A549 (cell line): ENCODE results near the gene GNAS-AS1. TPM values are rescaled to one million over a fixed set of nuclear protein-coding genes. Genes with fewer than 3 reads are reported as not detected.

Experiments used
- ATAC-seq, 2 experiments: fragments of 200-7000 bp in 1 of 2; fragments of >200 bp in 1 of 2; cut with Nextera tagmentation in 1 of 2; cut with Tn5 transposase in 1 of 2; 3 replicates each; pipeline versions ENCODE4 v1.8.0 to v1.9.1; 2018 to 2020; ENCODE audit warnings: mild to moderate bottlenecking in 1 of 2, moderate library complexity in 1 of 2
- CTCF ChIA-PET: fragments of 300-600 bp; sonication (Branson Sonifier 250); formaldehyde crosslinking; extraction: SDS; loops from one replicate; lab custom pipeline; 2021; ENCODE audit warnings: antibody characterized with exemption, inconsistent platforms; lab: Yijun Ruan, JAX
- POLR2A ChIA-PET: fragments of 350-600 bp; formaldehyde crosslinking; extraction: SDS; loops from one replicate; lab custom pipeline; 2021; ENCODE audit warnings: antibody characterized with exemption, inconsistent platforms; lab: Yijun Ruan, JAX
- DNase-seq, 2 experiments: peaks; one replicate each; pipeline versions ENCODE4 v3.0.0 to v3.0.0-alpha.2; 2011 to 2016; ENCODE audit warnings: low read depth in 1 of 2, low spot score in 1 of 2
- FAIRE-seq: peaks from 2 replicates; lab custom pipeline; 2011; peaks lifted over from hg19 to GRCh38; lab: Jason Lieb, UNC
- H3K27ac ChIP-seq, 2 experiments: fragments of >200 bp; sonication (Bioruptor Twin); formaldehyde crosslinking; 3 replicates each; pipeline ENCODE4 v1.5.1; 2016 to 2017
- H3K4me1 ChIP-seq: fragments of >200 bp; sonication (Bioruptor Twin); formaldehyde crosslinking; 3 replicates; pipeline ENCODE4 v1.6.1; 2016
- H3K4me2 ChIP-seq: fragments of >200 bp; sonication (Bioruptor Twin); formaldehyde crosslinking; 3 replicates; pipeline ENCODE4 v1.6.1; 2016
- H3K4me3 ChIP-seq: fragments of >200 bp; sonication (Bioruptor Twin); formaldehyde crosslinking; 3 replicates; pipeline ENCODE4 v1.5.1; 2016
- H3K9me3 ChIP-seq: fragments of >200 bp; sonication (Bioruptor Twin); formaldehyde crosslinking; 3 replicates; pipeline ENCODE4 v1.6.1; 2016
- ATOH8 ChIP-seq: fragments of 250-450 bp; sonication (Bioruptor Pico); IDR thresholded peaks from 2 replicates; pipeline ENCODE4 v1.5.0; 2020; ENCODE audit warnings: low read depth, mild to moderate bottlenecking, moderate library complexity
- CBX2 ChIP-seq: fragments of 200-600 bp; sonication (generic); IDR thresholded peaks from 2 replicates; pipeline ENCODE4 v1.6.1; 2016; ENCODE audit warnings: low read depth, mild to moderate bottlenecking, borderline replicate concordance
- CBX8 ChIP-seq: fragments of 200-600 bp; sonication (generic); IDR thresholded peaks from 2 replicates; pipeline ENCODE4 v1.6.1; 2016
- CHD4 ChIP-seq: fragments of 200-600 bp; sonication (generic); IDR thresholded peaks from 2 replicates; pipeline ENCODE4 v1.6.1; 2016; ENCODE audit warnings: antibody characterized with exemption, mild to moderate bottlenecking, borderline replicate concordance
- ESRRA ChIP-seq: fragments of 150-350 bp; IDR thresholded peaks from 2 replicates; pipeline ENCODE4 v1.6.1; 2014; ENCODE audit warnings: mild to moderate bottlenecking, low read length, borderline replicate concordance
- GATA3 ChIP-seq: IDR thresholded peaks from 2 replicates; pipeline ENCODE4 v1.6.1; 2012; ENCODE audit warnings: borderline replicate concordance
- JUN ChIP-seq, 2 experiments: fragments of >200 bp; sonication (Bioruptor Twin); formaldehyde crosslinking; IDR thresholded peaks; 2 replicates in 1 of 2; 3 replicates in 1 of 2; pipeline ENCODE4 v1.6.1; 2016 to 2017
- JUNB ChIP-seq: fragments of >200 bp; sonication (Bioruptor Twin); formaldehyde crosslinking; IDR thresholded peaks from 2 replicates; pipeline ENCODE4 v1.6.1; 2016
- MYC ChIP-seq: IDR thresholded peaks from 2 replicates; pipeline ENCODE4 v1.6.1; 2012; ENCODE audit warnings: mild to moderate bottlenecking, inconsistent platforms, low read length, improper control_type of control experiment, borderline replicate concordance
- NR3C1 ChIP-seq: fragments of >200 bp; sonication (Bioruptor Twin); formaldehyde crosslinking; IDR thresholded peaks from 3 replicates; pipeline ENCODE4 v1.6.1; 2017
- POLR2A ChIP-seq: IDR thresholded peaks from 2 replicates; pipeline ENCODE4 v1.6.1; 2012; ENCODE audit warnings: mild to moderate bottlenecking, low read length
- RARB ChIP-seq: fragments of 250-450 bp; sonication (Bioruptor Pico); IDR thresholded peaks from 2 replicates; pipeline ENCODE4 v1.8.0; 2021; ENCODE audit warnings: mild to moderate bottlenecking, moderate library complexity
- RCOR1 ChIP-seq: fragments of 150-350 bp; IDR thresholded peaks from 2 replicates; pipeline ENCODE4 v1.6.1; 2014; ENCODE audit warnings: antibody characterized with exemption, low read length, low read depth
- RNF2 ChIP-seq: fragments of 200-600 bp; sonication (generic); IDR thresholded peaks from 2 replicates; pipeline ENCODE4 v1.6.1; 2016; ENCODE audit warnings: low read depth, mild to moderate bottlenecking, antibody characterized with exemption, moderate library complexity, borderline replicate concordance
- TFCP2L1 ChIP-seq: fragments of 250-450 bp; sonication (Bioruptor Pico); IDR thresholded peaks from 2 replicates; pipeline ENCODE4 v1.5.0; 2021; ENCODE audit warnings: mild to moderate bottlenecking
- TP53 ChIP-seq: fragments of 250-450 bp; sonication (Bioruptor Pico); IDR thresholded peaks from 2 replicates; pipeline ENCODE4 v1.5.0; 2021; ENCODE audit warnings: mild to moderate bottlenecking, moderate library complexity
- WGBS: methylation state at CpG from one replicate; pipeline ENCODE4 v1.1.6; 2017; ENCODE audit errors: missing lambda C conversion rate; 5-methylcytosine and 5-hydroxymethylcytosine counted together
- polyA plus RNA-seq, 4 experiments: library from polyadenylated mRNA; depleted of rRNA in 3 of 4; stranded (reverse); fragments of >200 nt; fragmentation: RNase III in 1 of 4; extraction: RNeasy Plus Mini Kit Qiagen cat#74134 plus additional on column Dnase treatment in 1 of 4; gene quantifications; 2 replicates in 3 of 4; 3 replicates in 1 of 4; pipeline ENCODE4 v1.2.3, GENCODE V29; 2011 to 2017
- TF ChIP-seq, protein P1 (sequence below): fragments of 150-350 bp; IDR thresholded peaks from 2 replicates; pipeline ENCODE4 v1.6.1; 2014; ENCODE audit warnings: low read depth, mild to moderate bottlenecking, low read length
- TF ChIP-seq, protein P2 (sequence below): fragments of >200 bp; sonication (Bioruptor Twin); formaldehyde crosslinking; IDR thresholded peaks from 3 replicates; pipeline ENCODE4 v1.6.1; 2016
- TF ChIP-seq, protein P3 (sequence below): fragments of 250-450 bp; sonication (Bioruptor Pico); IDR thresholded peaks from 2 replicates; pipeline ENCODE4 v1.5.0; 2021; ENCODE audit warnings: mild to moderate bottlenecking, moderate library complexity, borderline replicate concordance

The GNAS-AS1 gene
- polyA plus RNA-seq, 2 of the 4 experiments (the other 2 are of a cell fraction) = not detected

DNA sequence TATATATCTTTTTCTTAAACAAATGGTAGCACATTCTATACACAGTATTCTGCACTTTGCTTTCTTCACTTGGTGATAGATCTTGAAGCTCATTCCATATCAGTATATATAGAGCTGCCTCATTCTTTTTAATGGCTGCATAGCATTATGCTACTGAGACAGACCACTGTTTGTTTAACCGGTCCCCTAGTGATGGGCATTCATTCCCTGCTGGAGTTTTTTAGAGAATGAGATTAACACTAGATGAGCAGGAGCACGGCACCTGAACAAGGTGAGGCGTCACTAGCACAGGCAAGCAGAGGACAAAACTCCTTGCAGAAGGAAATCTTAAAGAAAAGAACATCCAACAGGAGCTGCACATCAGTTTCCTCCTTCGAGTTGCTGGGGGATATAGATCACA is 69.6 kb downstream of the GNAS-AS1 start (continued):
- TF ChIP-seq, protein P1, sequence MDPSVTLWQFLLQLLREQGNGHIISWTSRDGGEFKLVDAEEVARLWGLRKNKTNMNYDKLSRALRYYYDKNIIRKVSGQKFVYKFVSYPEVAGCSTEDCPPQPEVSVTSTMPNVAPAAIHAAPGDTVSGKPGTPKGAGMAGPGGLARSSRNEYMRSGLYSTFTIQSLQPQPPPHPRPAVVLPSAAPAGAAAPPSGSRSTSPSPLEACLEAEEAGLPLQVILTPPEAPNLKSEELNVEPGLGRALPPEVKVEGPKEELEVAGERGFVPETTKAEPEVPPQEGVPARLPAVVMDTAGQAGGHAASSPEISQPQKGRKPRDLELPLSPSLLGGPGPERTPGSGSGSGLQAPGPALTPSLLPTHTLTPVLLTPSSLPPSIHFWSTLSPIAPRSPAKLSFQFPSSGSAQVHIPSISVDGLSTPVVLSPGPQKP = no peak
- TF ChIP-seq RARB (CRISPR knock-in tag) (no peak), TP53 (CRISPR knock-in tag) (no peak), NR3C1 (no peak), JUNB (no peak), JUN (IDR thresholded peaks at IDR 0.05) (no peak), TFCP2L1 (CRISPR knock-in tag) (no peak)

DNA sequence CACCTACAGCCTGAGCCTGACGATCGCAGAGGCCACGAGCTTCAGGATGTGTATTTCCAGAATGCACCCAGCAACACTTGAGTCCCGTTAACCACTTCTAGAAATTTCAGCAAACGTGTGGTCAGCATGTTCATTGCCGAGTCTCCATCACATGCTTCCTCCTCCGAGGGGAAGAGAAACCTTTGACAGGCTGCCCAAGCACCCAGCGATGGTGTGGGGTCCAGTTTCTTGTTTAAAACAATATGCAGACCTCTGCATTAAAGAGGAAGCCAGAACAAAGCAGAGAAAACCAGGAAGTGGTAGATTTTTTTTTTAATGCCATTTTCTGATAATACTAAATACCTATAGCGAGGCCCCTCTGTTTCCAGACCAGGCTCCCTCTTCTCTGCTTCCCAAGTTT is 71.9 kb downstream of the GNAS-AS1 start:
- Histone ChIP-seq H3K4me1 (no peaks in the 10 kb centered on the region), H3K27ac (no peak overlapping the region), H3K4me3 (no peak overlapping the region), H3K4me2 (no peak overlapping the region), H3K9me3 (peaks cover 3% of the 10 kb centered on the region; the same call in 1 of the 3 replicates)
- ChIA-PET POLR2A (no interaction called here), CTCF (interaction anchor here (0.5 kb wide), 1 partner anchor 17 kb away, joined by 3 read pairs; no protein-coding TSS in a partner anchor)
- TF ChIP-seq MYC (no peak), CBX8 (no peak), CBX2 (no peak), ATOH8 (CRISPR knock-in tag) (no peak), RCOR1 (no peak), POLR2A (no peak), GATA3 (no peak), CHD4 (no peak), NR3C1 (no peak), TFCP2L1 (CRISPR knock-in tag) (no peak), ESRRA (no peak)
- TF ChIP-seq, protein P2, sequence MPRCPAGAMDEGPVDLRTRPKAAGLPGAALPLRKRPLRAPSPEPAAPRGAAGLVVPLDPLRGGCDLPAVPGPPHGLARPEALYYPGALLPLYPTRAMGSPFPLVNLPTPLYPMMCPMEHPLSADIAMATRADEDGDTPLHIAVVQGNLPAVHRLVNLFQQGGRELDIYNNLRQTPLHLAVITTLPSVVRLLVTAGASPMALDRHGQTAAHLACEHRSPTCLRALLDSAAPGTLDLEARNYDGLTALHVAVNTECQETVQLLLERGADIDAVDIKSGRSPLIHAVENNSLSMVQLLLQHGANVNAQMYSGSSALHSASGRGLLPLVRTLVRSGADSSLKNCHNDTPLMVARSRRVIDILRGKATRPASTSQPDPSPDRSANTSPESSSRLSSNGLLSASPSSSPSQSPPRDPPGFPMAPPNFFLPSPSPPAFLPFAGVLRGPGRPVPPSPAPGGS = no peak
- TF ChIP-seq, protein P3, sequence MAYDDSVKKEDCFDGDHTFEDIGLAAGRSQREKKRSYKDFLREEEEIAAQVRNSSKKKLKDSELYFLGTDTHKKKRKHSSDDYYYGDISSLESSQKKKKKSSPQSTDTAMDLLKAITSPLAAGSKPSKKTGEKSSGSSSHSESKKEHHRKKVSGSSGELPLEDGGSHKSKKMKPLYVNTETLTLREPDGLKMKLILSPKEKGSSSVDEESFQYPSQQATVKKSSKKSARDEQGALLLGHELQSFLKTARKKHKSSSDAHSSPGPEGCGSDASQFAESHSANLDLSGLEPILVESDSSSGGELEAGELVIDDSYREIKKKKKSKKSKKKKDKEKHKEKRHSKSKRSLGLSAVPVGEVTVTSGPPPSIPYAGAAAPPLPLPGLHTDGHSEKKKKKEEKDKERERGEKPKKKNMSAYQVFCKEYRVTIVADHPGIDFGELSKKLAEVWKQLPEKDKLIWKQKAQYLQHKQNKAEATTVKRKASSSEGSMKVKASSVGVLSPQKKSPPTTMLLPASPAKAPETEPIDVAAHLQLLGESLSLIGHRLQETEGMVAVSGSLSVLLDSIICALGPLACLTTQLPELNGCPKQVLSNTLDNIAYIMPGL = no peak
- WGBS = 31% methylated on average over 9 of the region's 9 CpGs
- DNase-seq (no peak), FAIRE-seq (no peak), ATAC-seq (no peak)

GRCh38 chr20:58777657-58778056 is 73.0 kb downstream of the GNAS-AS1 start:
- DNase-seq (no peak), FAIRE-seq (no peak), ATAC-seq (no peak)
- WGBS = 7% methylated on average over 7 of the region's 7 CpGs
- CTCF ChIA-PET = interaction anchor here (1.5 to 1.7 kb wide), 2 partner anchors 10 to 11 kb away, joined by 4 read pairs; no protein-coding TSS in a partner anchor
- no peak overlapping the region for H3K4me2 ChIP-seq
- POLR2A ChIA-PET = no interaction called here
- TF ChIP-seq RNF2 = no peak
- H3K4me3 ChIP-seq = no peak overlapping the region
- no peak overlapping the region for H3K27ac ChIP-seq
- peaks cover 3% of the 10 kb centered on the region; the same call in 1 of the 3 replicates for H3K9me3 ChIP-seq
- H3K4me1 ChIP-seq = no peaks in the 10 kb centered on the region
